Stimulated activated CD8-positive, alpha-beta memory T cell treated with anti-CD3 and anti-CD28 coated beads, Interleukin-2, amount 100 ng/mL, for 48 hours (primary cell): ENCODE data around the gene CASP7.
"Not testable (repeated sequence)": the region's sequence is repeated elsewhere in the genome, so short reads cannot be mapped to it uniquely, and the experiment has no call there.

Source experiments
- DNase-seq, 2 donors: peaks; one replicate each; pipeline ENCODE4 v3.0.0-alpha.2; 2020; ENCODE audit warnings: low read depth in 2 of 2

The CASP7 gene

GRCh38 chr10:113679463-113680189, at the start of gene CASP7:
Gene CASP7, plus strand, starts transcription at chr10:113679912. Its CDS starts 17,582 bp downstream, at chr10:113697494.
- DNase-seq: peak; percentile 72 to 75

- DNase-seq: no peak
Measured at GRCh38 chr10:113630929-113631533, 48.7 kb upstream of the CASP7 start.

- no peak for DNase-seq
Measured at GRCh38 chr10:113631684-113632367, 47.9 kb upstream of the CASP7 start.

- no peak for DNase-seq
Measured at GRCh38 chr10:113639966-113640365, 39.7 kb upstream of the CASP7 start.

- no peak for DNase-seq
Measured at GRCh38 chr10:113641702-113642101, 38.0 kb upstream of the CASP7 start.

GRCh38 chr10:113643183-113643582, 36.5 kb upstream of the CASP7 start:
- DNase-seq: no peak

- no peak for DNase-seq
Measured at GRCh38 chr10:113644185-113645120, 35.3 kb upstream of the CASP7 start.

- no peak for DNase-seq
Measured at GRCh38 chr10:113646336-113647201, 33.1 kb upstream of the CASP7 start.

- DNase-seq: no peak
Measured at GRCh38 chr10:113647812-113648211, 31.9 kb upstream of the CASP7 start.

- DNase-seq: no peak
Measured at GRCh38 chr10:113648478-113648877, 31.2 kb upstream of the CASP7 start.

GRCh38 chr10:113650172-113650571, 29.5 kb upstream of the CASP7 start:
- no peak for DNase-seq

- no peak for DNase-seq
Measured at GRCh38 chr10:113651021-113651420, 28.7 kb upstream of the CASP7 start.

- no peak for DNase-seq
Measured at GRCh38 chr10:113651898-113652297, 27.8 kb upstream of the CASP7 start.

- not testable (repeated sequence) for DNase-seq
Measured at GRCh38 chr10:113652456-113652855, 27.3 kb upstream of the CASP7 start.

GRCh38 chr10:113656896-113657295, 22.8 kb upstream of the CASP7 start:
- no peak for DNase-seq

- no peak for DNase-seq
Measured at GRCh38 chr10:113657544-113657943, 22.2 kb upstream of the CASP7 start.

GRCh38 chr10:113661332-113661731, 18.4 kb upstream of the CASP7 start:
- DNase-seq: no peak

- no peak for DNase-seq
Measured at GRCh38 chr10:113663142-113663541, 16.6 kb upstream of the CASP7 start.

- DNase-seq: no peak
Measured at GRCh38 chr10:113663908-113664307, 15.8 kb upstream of the CASP7 start, which contains the start of gene NRAP. Gene NRAP, minus strand, starts transcription at chr10:113664041. Its CDS starts 159 bp downstream, at chr10:113663882.

GRCh38 chr10:113665352-113665751, 14.4 kb upstream of the CASP7 start:
- no peak for DNase-seq
